GM12892 (cell line): ENCODE data around the gene FADS6.

Source experiments
- POLR2A ChIP-seq: IDR thresholded peaks from 2 replicates; pipeline ENCODE4 v1.6.1; 2011; ENCODE audit warnings: low read depth, low read length, control low read depth
- POLR2AphosphoS5 ChIP-seq: IDR thresholded peaks from 2 replicates; pipeline ENCODE4 v1.6.1; 2011; ENCODE audit warnings: low read depth, low read length, control low read depth
- TAF1 ChIP-seq: IDR thresholded peaks from 2 replicates; pipeline ENCODE4 v1.6.1; 2011; ENCODE audit warnings: low read depth, mild to moderate bottlenecking, control low read depth, low read length, borderline replicate concordance

- no peak for TF ChIP-seq POLR2A
- no peak for TF ChIP-seq POLR2AphosphoS5
- no peak for TF ChIP-seq TAF1
Measured at GRCh38 chr17:74920642-74921025, 27.2 kb upstream of the FADS6 start.
